IPS-NIHi7 (cell line): ENCODE data around the gene KRTAP26-1.

ENCODE experiments used
- DNase-seq: peaks from one replicate; pipeline ENCODE4 v3.0.0; 2012; ENCODE audit warnings: mixed read lengths; ENCODE audit errors: extremely low spot score

Gene KRTAP26-1

GRCh38 chr21:30271156-30271555 is 49.0 kb downstream of the KRTAP26-1 start:
- DNase-seq, result no peak

- no peak for DNase-seq
Observed at GRCh38 chr21:30269803-30270530, 50.1 kb downstream of the KRTAP26-1 start.
